Epidermal melanocyte (primary cell): Measurements from ENCODE around the gene FAM131B.

ENCODE experiments used
- DNase-seq: peaks from one replicate; pipeline ENCODE4 v3.0.0; 2011; ENCODE audit warnings: low spot score; ENCODE audit not compliant: insufficient read length

Gene FAM131B

DNA sequence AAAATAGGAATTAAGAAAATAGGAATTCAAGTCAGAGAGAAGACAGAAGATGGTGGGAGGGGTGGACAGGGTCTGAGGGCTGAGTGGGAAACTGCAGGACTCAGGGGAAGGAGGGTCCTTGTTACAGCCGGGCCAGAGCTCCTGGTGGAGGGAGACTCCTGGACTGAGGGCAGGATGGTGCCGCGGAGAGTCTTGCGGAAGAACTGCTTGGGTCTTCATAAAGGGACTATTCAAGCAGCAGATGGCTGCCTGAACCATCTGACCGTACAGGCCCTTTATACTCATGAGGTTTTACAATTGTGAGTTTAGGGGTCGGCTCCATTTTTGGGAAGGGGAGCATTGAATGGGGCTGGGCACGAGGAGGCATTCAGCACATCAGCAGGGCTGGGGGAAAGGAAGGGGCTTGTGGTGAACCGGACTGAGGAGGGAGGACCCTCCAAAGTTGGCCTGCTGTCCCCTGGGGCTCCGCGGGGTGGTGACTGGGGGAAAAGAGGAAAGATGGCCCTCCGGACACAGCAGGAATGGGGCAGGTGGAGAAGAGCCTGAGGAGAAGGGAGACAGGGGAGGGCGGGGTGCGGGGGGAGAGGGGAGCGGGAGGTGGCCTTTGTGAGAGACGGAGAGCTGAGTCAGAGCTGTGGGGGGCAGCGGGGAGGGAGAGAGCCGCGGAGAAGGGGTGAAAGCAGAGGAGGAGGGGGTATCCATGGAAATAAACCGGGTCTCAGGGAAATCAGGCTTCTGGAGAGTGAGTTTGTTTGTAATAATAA, 1.5 kb downstream of the FAM131B start:
- DNase-seq = no peak

DNA sequence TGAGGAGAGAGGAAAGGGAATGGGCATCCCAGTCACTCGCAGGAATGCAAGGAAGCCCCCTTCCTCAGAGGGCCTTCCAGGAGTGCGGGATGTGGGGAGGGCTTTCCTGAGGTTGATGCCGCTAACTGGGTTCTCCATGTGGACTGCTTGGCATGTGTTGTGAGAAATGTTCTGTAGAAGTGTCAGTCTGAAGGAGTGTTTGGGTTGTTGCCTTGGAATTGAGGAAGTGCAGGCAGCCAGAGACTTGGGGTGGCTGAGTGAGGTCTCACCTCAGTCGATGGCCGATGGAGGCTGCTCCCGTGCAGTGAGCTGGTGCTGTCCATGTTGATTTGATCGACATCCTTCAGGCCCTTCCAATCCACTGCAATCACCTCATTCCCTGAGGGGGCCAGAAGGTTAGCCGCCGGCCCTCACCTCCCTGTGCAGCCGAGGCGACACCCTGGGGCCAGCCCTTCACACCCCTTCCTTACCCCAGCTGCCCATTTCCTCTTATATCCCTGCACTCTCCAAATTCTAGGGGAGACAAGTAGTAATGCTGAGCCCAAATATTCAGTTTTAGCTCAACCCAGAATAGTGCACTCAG, 2.7 kb downstream of the FAM131B start:
- DNase-seq = no peak

DNA sequence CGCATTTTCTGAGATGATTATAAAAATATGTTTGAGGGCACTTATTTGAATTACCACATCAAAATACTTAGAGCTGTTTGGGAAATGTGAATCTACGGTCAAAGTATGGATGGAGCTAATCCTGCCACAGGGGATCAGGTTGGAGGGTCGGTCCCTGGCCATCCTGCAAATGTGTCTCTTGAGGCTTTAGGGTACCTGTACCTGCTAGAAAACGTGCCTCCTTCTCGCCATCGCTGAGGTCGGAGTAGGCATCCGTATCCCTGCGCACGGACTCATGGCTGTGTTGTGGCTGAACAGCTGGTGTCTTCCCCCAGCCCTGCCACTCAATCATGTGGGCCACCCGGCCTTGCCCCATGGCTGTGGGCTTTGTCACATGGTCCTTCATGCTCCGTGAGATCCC, 3.9 kb downstream of the FAM131B start:
- DNase-seq = no peak

DNA sequence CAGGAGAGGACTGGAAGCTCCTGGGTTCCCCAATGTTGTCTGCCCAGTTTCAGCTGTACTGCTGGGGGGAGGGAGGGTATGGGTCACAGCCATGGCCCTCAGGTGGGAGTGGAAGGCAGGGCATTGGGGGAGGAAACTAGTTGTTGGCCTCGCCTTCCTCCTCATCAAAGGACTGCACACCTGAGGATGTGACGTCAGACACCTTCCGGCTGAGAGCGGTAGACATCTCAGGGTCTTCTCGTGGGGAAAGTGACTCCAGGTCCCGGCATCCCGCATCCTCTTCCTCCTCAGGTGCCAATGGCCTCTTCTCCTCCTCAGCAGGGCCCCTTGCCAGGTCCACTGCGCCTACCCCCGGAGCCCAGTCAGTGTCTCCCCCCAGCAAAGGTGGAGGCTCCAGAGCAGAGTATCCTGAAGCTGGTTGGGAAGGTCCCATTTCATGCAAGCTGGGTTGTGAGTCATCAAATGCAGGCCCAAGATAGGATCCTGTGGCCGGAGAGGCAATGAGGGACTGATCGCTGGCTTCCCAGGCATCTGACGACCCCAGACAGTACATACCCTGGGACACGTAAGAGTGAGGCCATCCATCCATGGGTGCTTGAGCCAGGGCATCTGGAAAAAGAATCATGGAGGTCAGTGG, 6.0 kb downstream of the FAM131B start:
- no peak for DNase-seq

DNA sequence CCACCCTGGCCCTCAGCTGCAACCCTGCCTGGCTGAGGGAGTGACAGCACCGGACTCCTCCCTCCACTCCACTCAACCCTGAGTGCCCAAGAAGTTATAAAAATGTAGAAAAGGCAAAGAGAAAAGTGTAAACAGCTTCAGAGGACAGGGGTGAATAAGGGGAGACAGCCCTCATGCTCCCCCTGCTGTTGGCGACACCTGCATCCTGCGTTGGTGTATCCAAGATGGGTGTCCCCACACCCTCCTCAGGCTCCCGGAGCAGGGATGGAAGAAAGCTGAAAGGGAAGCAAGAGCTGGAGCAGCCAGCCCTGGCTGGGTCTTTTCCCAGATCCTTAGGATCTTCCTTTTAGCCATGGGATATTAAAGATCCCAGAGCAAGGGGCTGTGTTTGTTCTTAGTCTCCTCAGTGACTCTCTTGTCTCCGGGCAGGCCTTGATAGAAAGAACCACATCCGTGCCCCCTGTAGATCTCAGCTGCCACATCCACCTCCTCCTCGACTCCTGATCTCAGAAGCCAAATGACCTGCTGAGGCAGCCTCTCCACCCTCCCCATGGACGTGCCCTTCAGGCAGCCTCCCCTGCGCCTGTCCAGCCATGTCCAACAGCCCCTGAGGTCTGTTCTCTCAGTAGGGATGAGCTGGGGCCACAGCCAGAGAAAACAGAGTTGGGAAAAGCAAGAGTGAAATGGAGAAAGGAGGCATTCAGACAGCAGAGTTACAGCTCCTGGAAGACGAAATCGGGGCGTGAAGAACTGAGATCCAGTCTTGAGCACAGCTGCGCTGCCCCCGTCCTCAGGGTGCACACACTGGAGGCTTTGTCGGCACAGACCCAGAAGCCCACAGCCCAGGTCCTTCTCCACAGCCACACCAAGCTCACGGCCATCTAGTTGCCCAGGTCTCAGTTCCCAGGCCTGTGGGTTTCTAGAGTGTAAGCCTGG, 6.8 kb downstream of the FAM131B start:
- DNase-seq = no peak

DNA sequence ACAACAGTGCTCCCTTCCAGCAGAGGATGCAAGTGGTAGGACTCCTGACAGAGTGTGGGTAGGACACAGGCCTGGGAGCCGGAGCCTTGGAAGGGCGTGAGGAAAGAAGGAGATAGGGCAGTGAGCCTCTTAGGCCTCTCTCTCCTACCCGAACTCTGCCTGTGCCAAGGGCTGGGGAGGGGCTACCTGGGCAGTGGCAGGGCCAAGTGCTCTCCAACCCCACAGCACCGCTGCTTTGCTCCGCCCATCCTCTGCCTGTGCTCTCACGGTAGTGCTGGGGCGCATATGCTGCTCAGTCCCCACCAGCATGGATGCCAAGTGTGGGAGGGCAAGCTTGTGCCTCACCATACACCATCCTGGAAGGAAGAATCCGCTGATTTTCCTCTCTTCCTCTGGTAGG, 7.5 kb downstream of the FAM131B start:
- no peak for DNase-seq

DNA sequence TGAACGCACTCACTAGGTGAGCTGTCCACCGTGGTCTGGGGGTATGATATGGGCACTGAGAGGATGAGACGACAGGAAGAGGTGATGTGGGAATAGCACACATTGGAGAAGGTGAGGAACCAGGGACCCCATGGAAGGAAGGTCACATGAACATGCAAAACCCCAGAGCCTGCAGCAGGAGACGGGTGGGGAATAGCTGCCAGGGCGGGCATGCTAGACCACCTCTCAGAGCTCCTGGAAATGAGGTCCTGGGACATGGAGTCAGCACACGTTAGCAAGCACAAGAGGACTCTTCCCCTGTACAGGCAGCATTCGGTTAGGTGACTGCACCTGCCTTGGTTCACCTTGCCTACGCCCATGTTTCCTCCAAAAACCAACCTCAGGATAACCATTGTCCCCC, 8.1 kb downstream of the FAM131B start:
- no peak for DNase-seq

DNA sequence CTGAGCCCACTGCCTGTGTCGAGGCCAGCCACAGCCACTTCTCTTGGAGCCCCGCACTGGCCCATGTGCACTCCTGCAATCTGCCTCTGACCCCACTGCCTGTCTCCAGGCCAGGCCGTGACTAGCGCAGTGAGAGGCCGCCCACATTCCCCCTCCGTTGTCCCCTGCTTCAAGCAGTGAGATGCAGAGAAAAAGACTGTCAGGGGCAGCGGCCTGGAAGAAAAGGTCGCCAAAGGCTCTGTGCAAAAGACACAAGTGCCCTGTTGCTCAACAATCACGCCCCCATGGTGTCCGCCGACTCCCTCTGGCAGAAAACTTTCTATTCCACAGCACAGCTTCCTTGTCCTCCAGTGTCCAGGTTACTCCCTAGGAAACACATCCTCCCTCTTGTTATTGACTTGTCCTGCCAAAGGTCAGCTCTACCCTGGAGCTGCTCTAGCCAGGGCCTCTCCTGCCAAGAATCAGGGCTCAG, 9.9 kb downstream of the FAM131B start:
- no peak for DNase-seq

DNA sequence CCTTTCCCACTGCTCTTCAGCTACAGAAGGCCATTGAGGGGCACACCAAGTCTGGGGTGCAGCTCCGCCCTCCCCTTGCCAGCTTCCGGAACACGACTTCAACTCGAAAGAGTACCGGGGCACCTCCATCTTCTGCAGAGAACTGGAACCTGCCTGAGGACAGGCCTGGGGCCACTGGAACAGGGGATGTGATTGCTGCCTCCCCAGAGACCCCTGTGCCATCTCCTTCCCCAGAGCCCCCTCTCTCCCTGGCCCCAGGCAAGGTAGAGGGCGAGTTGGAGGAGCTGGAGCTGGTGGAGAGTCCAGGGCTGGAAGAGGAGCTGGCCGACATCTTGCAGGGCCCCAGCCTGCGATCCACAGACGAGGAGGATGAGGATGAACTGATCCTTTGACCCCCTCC, 10.9 kb downstream of the FAM131B start:
- DNase-seq = no peak

DNA sequence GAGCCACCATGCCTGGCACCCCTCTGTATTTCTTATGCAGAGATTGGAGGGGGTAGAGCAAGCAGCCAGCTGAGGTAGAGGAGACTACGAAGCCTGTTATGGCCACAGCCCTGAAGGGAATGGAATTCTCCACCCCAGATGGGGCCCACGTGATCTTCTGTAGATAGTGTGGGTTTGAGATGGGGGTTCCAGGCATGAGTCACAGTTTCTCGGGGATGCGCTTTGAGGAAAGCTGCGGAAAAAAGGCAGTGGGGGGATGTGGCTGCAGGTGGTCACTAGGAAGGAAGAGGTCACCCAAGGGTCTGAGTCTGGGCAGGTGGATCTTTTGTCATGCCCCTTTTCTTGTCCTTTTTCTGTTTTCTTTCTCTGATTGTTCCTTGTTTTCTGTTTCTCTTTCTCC, 11.5 kb downstream of the FAM131B start:
- no peak for DNase-seq

DNA sequence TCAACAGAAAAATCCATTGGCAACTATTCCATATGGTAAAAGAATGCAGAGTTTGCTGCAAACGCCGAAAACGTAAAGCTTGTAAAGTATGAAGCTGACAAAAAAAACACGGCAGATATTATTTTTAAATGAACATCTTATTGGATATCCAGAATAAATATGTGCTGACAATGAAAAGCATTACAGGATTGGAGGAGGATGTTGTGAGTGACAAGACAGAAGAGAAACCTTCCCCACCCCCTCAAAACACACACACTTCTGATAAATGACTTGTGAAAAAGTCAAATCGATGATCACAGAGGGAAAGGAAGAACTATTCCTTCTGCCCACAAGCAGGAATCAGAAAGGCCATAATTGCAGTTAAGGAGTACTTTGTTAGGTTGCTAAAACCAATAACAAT, 14.6 kb downstream of the FAM131B start:
- no peak for DNase-seq

DNA sequence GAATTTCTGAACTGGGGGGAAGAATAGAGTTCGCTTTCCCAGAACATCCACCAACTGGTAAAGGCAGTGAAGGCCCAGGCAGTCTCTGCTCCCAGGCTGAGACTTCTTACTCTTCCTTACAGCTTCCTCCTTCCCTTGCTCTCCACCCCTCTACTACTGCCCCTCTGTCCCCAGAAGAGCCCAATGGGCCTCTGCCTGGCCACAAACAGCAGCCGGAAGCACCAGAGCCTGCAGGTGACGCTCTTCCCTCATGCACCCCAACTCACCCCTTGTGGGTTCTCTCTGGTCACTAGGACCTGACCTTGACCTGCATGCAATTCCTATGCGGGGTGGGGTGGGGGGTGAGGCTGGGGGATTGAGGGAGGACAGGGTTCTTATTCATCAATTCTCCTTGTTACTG, 16.5 kb downstream of the FAM131B start:
- no peak for DNase-seq

DNA sequence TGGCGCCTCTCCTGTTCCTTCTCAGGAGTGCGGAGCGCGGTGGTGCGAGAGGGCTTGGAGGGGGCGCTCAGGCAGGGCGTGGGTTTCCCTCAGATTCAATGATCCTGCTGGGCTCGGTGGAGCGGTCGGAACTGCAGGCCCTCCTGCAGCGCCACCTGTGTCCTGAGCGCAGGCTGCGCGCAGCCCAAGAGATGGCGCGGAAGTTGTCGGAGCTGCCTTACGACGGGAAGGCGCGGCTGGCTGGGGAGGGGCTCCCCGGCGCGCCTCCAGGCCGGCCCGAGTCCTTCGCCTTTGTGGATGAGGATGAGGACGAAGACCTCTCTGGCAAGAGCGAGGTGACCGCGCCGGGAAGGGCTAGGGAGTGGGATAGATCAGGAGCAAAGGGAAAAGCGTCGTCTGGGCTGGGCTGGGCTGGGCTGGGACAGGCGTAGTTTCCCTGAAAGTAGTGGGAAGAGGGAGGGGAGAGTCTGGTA, 17.0 kb downstream of the FAM131B start:
- no peak for DNase-seq

DNA sequence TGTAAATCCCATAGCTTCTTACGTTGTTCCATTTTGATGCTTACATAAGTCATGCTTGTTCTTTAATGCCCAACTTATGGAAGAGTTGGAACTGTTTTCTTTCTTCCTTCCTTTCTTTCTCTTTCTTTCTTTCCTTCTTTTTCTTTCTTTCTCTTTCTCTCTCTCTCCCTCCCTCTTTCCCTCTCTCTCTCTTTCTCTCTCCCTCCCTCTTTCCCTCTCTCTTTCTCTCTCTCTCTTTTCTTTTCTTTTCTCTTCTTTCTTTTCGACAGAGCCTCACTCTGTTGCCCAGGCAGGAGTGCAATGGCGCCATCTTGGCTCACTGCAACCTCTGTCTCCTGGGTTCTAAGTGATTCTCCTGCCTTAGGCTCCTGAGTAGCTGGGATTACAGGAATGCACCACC, 18.9 kb downstream of the FAM131B start:
- DNase-seq = no peak

DNA sequence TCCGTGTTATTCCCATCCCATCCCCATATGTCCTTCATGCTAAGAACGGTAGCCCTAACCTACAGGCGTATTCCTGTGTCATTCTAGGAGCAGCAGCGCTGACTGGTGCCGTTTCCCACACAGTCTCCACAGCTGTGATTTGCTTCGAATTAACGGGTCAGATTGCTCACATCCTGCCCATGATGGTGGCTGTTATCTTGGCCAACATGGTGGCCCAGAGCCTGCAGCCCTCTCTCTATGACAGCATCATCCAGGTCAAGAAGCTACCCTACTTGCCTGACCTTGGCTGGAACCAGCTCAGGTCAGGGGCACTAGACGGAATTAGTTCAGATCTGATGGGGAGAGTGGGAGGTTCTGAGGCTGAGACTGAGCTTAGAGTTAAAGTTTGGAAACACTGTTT, 20.7 kb downstream of the FAM131B start:
- no peak for DNase-seq

DNA sequence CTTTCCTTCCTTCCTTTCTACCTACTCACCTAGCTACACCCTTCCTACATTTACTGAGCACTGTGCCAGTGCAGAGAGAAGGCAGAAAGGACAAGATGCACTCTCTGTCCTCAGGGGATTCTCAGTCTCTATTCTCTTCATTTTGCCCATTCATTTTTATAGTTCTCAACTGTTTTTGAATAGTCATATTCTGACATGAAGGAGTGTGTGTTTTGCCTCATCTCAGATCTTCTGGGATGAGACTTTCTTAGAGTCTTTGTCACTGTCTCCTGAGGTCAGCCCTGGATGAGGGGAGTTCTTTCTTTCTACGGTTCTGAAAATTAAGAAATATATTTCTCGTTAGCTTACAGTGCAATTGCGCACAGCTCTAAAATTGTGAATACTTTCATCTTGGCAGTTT, 25.3 kb downstream of the FAM131B start:
- DNase-seq = no peak

DNA sequence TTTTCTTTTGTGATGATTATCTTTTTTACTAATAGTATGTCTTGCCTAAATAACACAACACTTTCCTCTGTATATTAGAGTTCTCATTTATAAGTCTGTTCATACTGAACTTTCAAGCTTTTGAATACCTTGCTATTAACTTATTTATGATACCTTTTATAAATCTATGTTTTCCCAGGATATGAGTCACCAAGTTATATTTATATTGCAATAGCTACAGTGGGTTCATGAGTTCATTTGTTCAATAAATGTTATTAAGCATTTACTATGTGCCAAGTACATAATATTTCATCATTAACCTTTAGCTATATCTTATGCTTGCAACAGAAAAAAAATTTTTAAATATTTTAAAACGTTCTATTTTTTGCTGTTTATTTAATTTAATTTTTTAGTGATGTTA, 28.3 kb downstream of the FAM131B start:
- DNase-seq = no peak

DNA sequence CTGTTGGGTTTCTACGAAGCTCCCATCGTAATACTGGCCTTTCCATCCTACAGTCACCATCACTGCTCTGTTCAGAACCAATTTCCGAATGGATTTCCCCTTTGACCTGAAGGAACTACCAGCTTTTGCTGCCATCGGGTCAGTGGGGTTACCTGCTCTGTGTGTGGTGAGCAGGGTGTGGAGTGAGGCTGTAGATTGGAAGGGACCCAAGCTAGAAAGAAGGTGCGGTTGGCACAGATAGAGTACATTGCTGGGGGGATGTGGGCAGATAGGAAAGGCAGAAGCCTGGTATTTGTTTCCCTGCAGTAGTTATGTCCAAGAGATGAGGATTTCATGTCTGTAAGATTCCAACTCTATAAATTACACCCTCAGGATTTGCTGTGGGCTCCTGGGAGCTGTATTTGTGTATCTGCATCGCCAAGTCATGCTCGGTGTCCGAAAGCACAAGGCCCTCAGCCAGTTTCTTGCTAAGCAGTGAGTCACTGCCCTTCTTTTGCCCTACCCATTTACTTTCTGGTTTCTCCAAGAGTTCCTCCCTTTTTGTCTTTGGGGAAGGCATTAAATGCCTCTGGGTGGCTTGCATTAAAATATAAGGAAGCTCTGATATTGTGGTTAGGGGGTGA, 31.2 kb downstream of the FAM131B start:
- no peak for DNase-seq

DNA sequence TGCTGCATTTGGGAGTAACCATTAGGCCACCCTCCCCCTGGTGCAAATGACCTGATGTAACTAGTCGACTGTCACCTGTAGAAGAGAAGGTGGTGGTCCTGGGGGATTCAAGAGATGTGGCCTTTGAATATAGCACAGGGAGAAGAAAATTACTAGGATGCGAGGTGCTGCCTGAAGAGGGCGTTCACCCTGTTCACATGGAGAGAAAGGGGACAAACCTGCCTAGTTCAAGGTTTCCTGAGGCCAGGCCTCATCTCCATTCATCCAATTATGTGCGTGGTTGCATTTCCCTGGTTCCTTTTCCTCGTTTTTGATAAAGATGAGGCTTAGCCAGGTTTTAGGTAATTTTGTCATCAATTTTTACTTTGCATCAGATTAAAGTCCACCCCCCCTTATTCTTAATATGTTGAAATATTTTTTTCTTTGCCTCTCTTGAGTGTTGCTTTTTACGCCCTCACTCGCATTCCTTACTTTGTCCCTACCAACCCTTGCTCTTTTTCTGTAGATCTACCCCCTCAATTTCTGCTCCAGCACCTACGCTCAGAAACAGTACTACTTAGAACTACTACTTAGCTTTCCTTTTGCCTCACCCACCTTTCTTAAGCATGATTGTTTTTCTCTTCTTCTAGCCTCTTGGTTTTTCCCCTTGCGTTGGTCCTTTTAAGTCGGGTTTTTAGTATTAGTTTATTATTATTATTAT, 32.9 kb downstream of the FAM131B start:
- no peak for DNase-seq

DNA sequence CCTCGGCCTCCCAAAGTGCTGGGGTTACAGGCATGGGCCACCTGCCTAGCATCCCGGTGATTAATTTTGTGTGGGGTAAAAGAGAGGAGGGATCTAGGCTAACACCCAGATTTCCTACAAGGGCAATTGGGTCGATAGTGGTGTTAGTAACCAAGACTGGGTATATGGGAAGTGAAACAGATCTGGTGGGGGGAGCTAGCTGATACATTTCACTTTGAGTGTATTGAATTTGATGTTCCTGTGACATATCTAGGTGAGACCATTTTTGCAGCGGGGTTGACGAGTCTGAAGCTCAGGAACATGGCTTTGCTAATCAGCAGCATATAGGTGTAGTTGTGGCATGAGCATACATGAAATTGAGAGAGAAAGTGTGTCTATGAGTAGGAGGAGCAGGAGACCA, 34.6 kb downstream of the FAM131B start:
- DNase-seq = no peak

DNA sequence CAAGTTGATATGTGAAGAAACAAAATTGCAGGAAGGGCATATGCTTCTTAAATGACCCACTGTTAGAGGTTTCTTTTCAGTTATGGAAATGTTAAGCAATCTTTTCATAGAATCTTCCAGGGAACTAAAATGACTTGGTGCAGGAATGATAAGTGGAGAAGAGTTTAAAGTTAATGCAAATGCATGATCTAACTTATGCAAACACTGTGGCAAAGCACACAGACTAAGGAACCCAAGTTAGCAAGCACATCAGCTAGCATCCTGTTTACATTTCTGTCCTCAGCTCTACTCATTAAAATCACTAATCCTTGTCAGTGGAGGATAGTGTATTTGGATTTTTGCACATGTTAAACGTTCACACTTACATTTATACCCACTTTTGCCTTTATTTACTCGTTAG, 37.3 kb downstream of the FAM131B start:
- no peak for DNase-seq
